ENCODE results near the gene S1PR3.

S1PR3 gene

GRCh38 chr9:88993871-88994460, 2.7 kb downstream of the S1PR3 start:
- no peak for DNase-seq

- no peak for DNase-seq
Observed at GRCh38 chr9:88994469-88995199, 3.4 kb downstream of the S1PR3 start.

GRCh38 chr9:88995200-88995577, 3.9 kb downstream of the S1PR3 start:
- no peak for DNase-seq

GRCh38 chr9:88995627-88996026, 4.4 kb downstream of the S1PR3 start:
- DNase-seq: no peak

GRCh38 chr9:88996046-88996920, 5.0 kb downstream of the S1PR3 start:
- no peak for DNase-seq

GRCh38 chr9:88996921-88997235, 5.6 kb downstream of the S1PR3 start:
- DNase-seq: no peak

- no peak for DNase-seq
Observed at GRCh38 chr9:88997646-88998045, 6.4 kb downstream of the S1PR3 start.

GRCh38 chr9:88998503-88998902, 7.2 kb downstream of the S1PR3 start:
- DNase-seq: no peak

- no peak for DNase-seq
Observed at GRCh38 chr9:88998911-88999310, 7.6 kb downstream of the S1PR3 start.

GRCh38 chr9:89000371-89000781, 9.1 kb downstream of the S1PR3 start:
- no peak for DNase-seq

- DNase-seq: peak; percentile 82 to 88
Observed at GRCh38 chr9:89000973-89001916, 10.0 kb downstream of the S1PR3 start.

- DNase-seq: no peak
Observed at GRCh38 chr9:89001917-89002540, 10.8 kb downstream of the S1PR3 start.

- DNase-seq: no peak
Observed at GRCh38 chr9:89002987-89003386, 11.7 kb downstream of the S1PR3 start.

- DNase-seq: no peak
Observed at GRCh38 chr9:89005323-89005722, 14.1 kb downstream of the S1PR3 start.

- no peak for DNase-seq
Observed at GRCh38 chr9:89006267-89006666, 15.0 kb downstream of the S1PR3 start.

GRCh38 chr9:89006996-89007967, 16.0 kb downstream of the S1PR3 start:
- no peak for DNase-seq

- no peak for DNase-seq
Observed at GRCh38 chr9:89008055-89008743, 16.9 kb downstream of the S1PR3 start.

- peak; percentile 34 to 55 for DNase-seq
Observed at GRCh38 chr9:89008744-89009545, 17.7 kb downstream of the S1PR3 start.

- DNase-seq: no peak
Observed at GRCh38 chr9:89009546-89009840, 18.2 kb downstream of the S1PR3 start.

GRCh38 chr9:89010056-89010455, 18.8 kb downstream of the S1PR3 start:
- no peak for DNase-seq

Measured in inflammatory macrophage (primary cell).